Natural killer cell treated with Interleukin-12 subunit alpha and Interleukin-12 subunit beta and Interleukin-15 and Interleukin-18, amount 100 ng/mL, for 72 hours (primary cell): Measurements from ENCODE around the gene SPPL3. TPM values are rescaled to one million over a fixed set of nuclear protein-coding genes. Genes with fewer than 3 reads are reported as not detected.

Source experiments
- ATAC-seq, 2 donors: fragments of 150-1000 bp; cut with Tn5 transposase in 1 of 2; sonication (Bioruptor Pico), chemical (Tn5 transposase) in 1 of 2; 2 replicates each; pipeline ENCODE4 v1.10.0; 2021
- DNase-seq: peaks from one replicate; pipeline ENCODE4 v3.0.0; 2022; ENCODE audit warnings: low spot score
- H3K27ac Mint-ChIP-seq, 2 donors: 1 replicate in 1 of 2; 2 replicates in 1 of 2; pipeline ENCODE4 v1.8.0; 2022; ENCODE audit warnings: mixed read lengths in 2 of 2, mild to moderate bottlenecking in 1 of 2, moderate library complexity in 1 of 2
- H3K27me3 Mint-ChIP-seq, 2 donors: 1 replicate in 1 of 2; 2 replicates in 1 of 2; pipeline ENCODE4 v1.8.0; 2022; ENCODE audit warnings: mixed read lengths in 2 of 2
- H3K36me3 Mint-ChIP-seq: one replicate; pipeline ENCODE4 v1.8.0; 2022; ENCODE audit warnings: mixed read lengths
- H3K4me1 Mint-ChIP-seq, 2 donors: 1 replicate in 1 of 2; 2 replicates in 1 of 2; pipeline ENCODE4 v1.8.0; 2022; ENCODE audit warnings: low read depth in 2 of 2, mixed read lengths in 2 of 2, mild to moderate bottlenecking in 1 of 2
- H3K4me3 Mint-ChIP-seq: one replicate; pipeline ENCODE4 v1.8.0; 2022; ENCODE audit warnings: mixed read lengths
- H3K9me3 Mint-ChIP-seq: 2 replicates; pipeline ENCODE4 v1.8.0; 2022; ENCODE audit warnings: mixed read lengths
- total RNA-seq, 2 donors: library from RNA; stranded (reverse); gene quantifications; one replicate each; pipeline ENCODE4 v1.2.3, GENCODE V29; 2022

SPPL3 gene
- total RNA-seq, 2 donors from 2014 or later: 21.6 to 31.6 TPM

GRCh38 chr12:120822832-120823503 is 81.2 kb downstream of the SPPL3 start:
- no peaks in the 10 kb centered on the region for H3K9me3 Mint-ChIP-seq
- ATAC-seq (no peak), DNase-seq (no peak)
- no peaks in the 10 kb centered on the region for H3K36me3 Mint-ChIP-seq
- peaks cover 31 to 34% of the 10 kb centered on the region in 2 donors for H3K4me1 Mint-ChIP-seq
- H3K4me3 Mint-ChIP-seq: no peak overlapping the region
- no peak overlapping the region for H3K27ac Mint-ChIP-seq
- no peaks in the 10 kb centered on the region for H3K27me3 Mint-ChIP-seq

GRCh38 chr12:120821878-120822277 is 82.3 kb downstream of the SPPL3 start:
- H3K27ac Mint-ChIP-seq: no peak overlapping the region
- H3K27me3 Mint-ChIP-seq: no peaks in the 10 kb centered on the region
- no peaks in the 10 kb centered on the region for H3K9me3 Mint-ChIP-seq
- H3K4me1 Mint-ChIP-seq: peaks cover 34 to 39% of the 10 kb centered on the region in 2 donors
- ATAC-seq (peak; percentile 36 to 72), DNase-seq (no peak)
- peak overlapping the region; percentile 11 for H3K4me3 Mint-ChIP-seq
- no peaks in the 10 kb centered on the region for H3K36me3 Mint-ChIP-seq

- ATAC-seq: no peak
- no peak overlapping the region for H3K4me3 Mint-ChIP-seq
- DNase-seq: no peak
- H3K27me3 Mint-ChIP-seq: no peaks in the 10 kb centered on the region
- no peaks in the 10 kb centered on the region for H3K36me3 Mint-ChIP-seq
- peaks cover 35 to 39% of the 10 kb centered on the region in 2 donors for H3K4me1 Mint-ChIP-seq
- H3K27ac Mint-ChIP-seq: no peak overlapping the region
- H3K9me3 Mint-ChIP-seq: no peaks in the 10 kb centered on the region
These were observed 83.2 kb downstream of the SPPL3 start for GRCh38 chr12:120820884-120821510.

- Mint-ChIP-seq H3K9me3 (no peaks in the 10 kb centered on the region), H3K27me3 (no peaks in the 10 kb centered on the region), H3K27ac (no peak overlapping the region), H3K36me3 (no peaks in the 10 kb centered on the region), H3K4me3 (no peak overlapping the region), H3K4me1 (peaks cover 32 to 34% of the 10 kb centered on the region in 2 donors)
- DNase-seq (no peak), ATAC-seq (no peak)
These were observed 85.7 kb downstream of the SPPL3 start for GRCh38 chr12:120818416-120818815.

- H3K27me3 Mint-ChIP-seq: no peaks in the 10 kb centered on the region
- no peaks in the 10 kb centered on the region for H3K9me3 Mint-ChIP-seq
- DNase-seq (no peak), ATAC-seq (no peak)
- H3K4me3 Mint-ChIP-seq: no peak overlapping the region
- no peaks in the 10 kb centered on the region for H3K36me3 Mint-ChIP-seq
- no peak overlapping the region for H3K27ac Mint-ChIP-seq
- peaks cover 29 to 30% of the 10 kb centered on the region in 2 donors for H3K4me1 Mint-ChIP-seq
These were observed 86.4 kb downstream of the SPPL3 start for GRCh38 chr12:120817559-120818330.

GRCh38 chr12:120816363-120816762 is 87.8 kb downstream of the SPPL3 start:
- H3K36me3 Mint-ChIP-seq: no peaks in the 10 kb centered on the region
- H3K4me3 Mint-ChIP-seq: no peak overlapping the region
- H3K9me3 Mint-ChIP-seq: no peaks in the 10 kb centered on the region
- DNase-seq: no peak
- peaks cover 32 to 33% of the 10 kb centered on the region in 2 donors for H3K4me1 Mint-ChIP-seq
- ATAC-seq: no peak
- no peak overlapping the region for H3K27ac Mint-ChIP-seq
- H3K27me3 Mint-ChIP-seq: no peaks in the 10 kb centered on the region

GRCh38 chr12:120814903-120815429 is 89.2 kb downstream of the SPPL3 start:
- Mint-ChIP-seq H3K4me3 (no peak overlapping the region), H3K27ac (peak overlapping the region in 1 of 2 donors; percentile 22), H3K4me1 (peaks cover 31 to 34% of the 10 kb centered on the region in 2 donors), H3K9me3 (no peaks in the 10 kb centered on the region), H3K36me3 (no peaks in the 10 kb centered on the region), H3K27me3 (no peaks in the 10 kb centered on the region)
- ATAC-seq: no peak
- DNase-seq: no peak

GRCh38 chr12:120814203-120814902 is 89.8 kb downstream of the SPPL3 start:
- ATAC-seq (no peak), DNase-seq (no peak)
- Mint-ChIP-seq H3K27ac (peak overlapping the region in 1 of 2 donors; percentile 22), H3K9me3 (no peaks in the 10 kb centered on the region), H3K27me3 (no peaks in the 10 kb centered on the region), H3K4me3 (no peak overlapping the region), H3K4me1 (peaks cover 31 to 34% of the 10 kb centered on the region in 2 donors), H3K36me3 (no peaks in the 10 kb centered on the region)

GRCh38 chr12:120813588-120814153 is 90.5 kb downstream of the SPPL3 start:
- Mint-ChIP-seq H3K9me3 (no peaks in the 10 kb centered on the region), H3K27me3 (no peaks in the 10 kb centered on the region), H3K36me3 (no peaks in the 10 kb centered on the region), H3K4me3 (no peak overlapping the region), H3K27ac (no peak overlapping the region), H3K4me1 (peaks cover 31 to 34% of the 10 kb centered on the region in 2 donors)
- no peak for DNase-seq
- no peak for ATAC-seq

GRCh38 chr12:120810021-120810420 is 94.1 kb downstream of the SPPL3 start:
- Mint-ChIP-seq H3K4me3 (no peak overlapping the region), H3K4me1 (peaks cover 22 to 23% of the 10 kb centered on the region in 2 donors), H3K36me3 (no peaks in the 10 kb centered on the region), H3K27me3 (no peaks in the 10 kb centered on the region), H3K9me3 (no peaks in the 10 kb centered on the region), H3K27ac (no peak overlapping the region)
- DNase-seq: no peak
- ATAC-seq: no peak

GRCh38 chr12:120804428-120804827 is 99.7 kb downstream of the SPPL3 start:
- no peak for DNase-seq
- Mint-ChIP-seq H3K4me3 (no peak overlapping the region), H3K27me3 (no peaks in the 10 kb centered on the region), H3K4me1 (peaks cover 15 to 20% of the 10 kb centered on the region in 2 donors), H3K27ac (no peak overlapping the region), H3K36me3 (no peaks in the 10 kb centered on the region), H3K9me3 (no peaks in the 10 kb centered on the region)
- no peak for ATAC-seq

- ATAC-seq (no peak), DNase-seq (no peak)
- H3K36me3 Mint-ChIP-seq: peaks cover 9% of the 10 kb centered on the region
- H3K4me3 Mint-ChIP-seq: no peak overlapping the region
- H3K4me1 Mint-ChIP-seq: peaks cover 23 to 30% of the 10 kb centered on the region in 2 donors
- H3K27ac Mint-ChIP-seq: peak overlapping the region; percentile 1 to 33
- H3K9me3 Mint-ChIP-seq: no peaks in the 10 kb centered on the region
- H3K27me3 Mint-ChIP-seq: no peaks in the 10 kb centered on the region
These were observed 103.0 kb downstream of the SPPL3 start for GRCh38 chr12:120801146-120801545.

GRCh38 chr12:120800665-120801064 is 103.5 kb downstream of the SPPL3 start:
- H3K27me3 Mint-ChIP-seq: no peaks in the 10 kb centered on the region
- peaks cover 23 to 30% of the 10 kb centered on the region in 2 donors for H3K4me1 Mint-ChIP-seq
- DNase-seq (no peak), ATAC-seq (peak in 1 of 2 donors; percentile 33)
- no peak overlapping the region for H3K4me3 Mint-ChIP-seq
- no peaks in the 10 kb centered on the region for H3K9me3 Mint-ChIP-seq
- H3K36me3 Mint-ChIP-seq: peaks cover 13% of the 10 kb centered on the region
- peak overlapping the region in 1 of 2 donors; percentile 1 for H3K27ac Mint-ChIP-seq
